ENCODE results near the gene NKAIN2. TPM values are rescaled to one million over a fixed set of nuclear protein-coding genes. Genes with fewer than 3 reads are reported as not detected.

NKAIN2 gene
- total RNA-seq, 2 donors from 2014 or later = 0.31 to 2.3 TPM

- no peak overlapping the region for H3K27ac ChIP-seq
- TF ChIP-seq CTCF (IDR thresholded peaks at IDR 0.05) = no peak
- H3K9me3 ChIP-seq = no peaks in the 10 kb centered on the region
- no peak overlapping the region for H3K4me3 ChIP-seq
- H3K4me1 ChIP-seq = no peaks in the 10 kb centered on the region
- DNase-seq (ENCODE audit: low spot score) = no peak
- no peaks in the 10 kb centered on the region for H3K27me3 ChIP-seq
- no peaks in the 10 kb centered on the region for H3K36me3 ChIP-seq
Measured at GRCh38 chr6:124478906-124479305, 675.2 kb downstream of the NKAIN2 start.

GRCh38 chr6:124479991-124480430 is 676.3 kb downstream of the NKAIN2 start:
- no peak for DNase-seq (ENCODE audit: low spot score)
- Histone ChIP-seq H3K27me3 (no peaks in the 10 kb centered on the region), H3K4me1 (no peaks in the 10 kb centered on the region), H3K4me3 (no peak overlapping the region), H3K36me3 (no peaks in the 10 kb centered on the region), H3K27ac (no peak overlapping the region), H3K9me3 (no peaks in the 10 kb centered on the region)
- TF ChIP-seq CTCF (IDR thresholded peaks at IDR 0.05) = no peak

- no peak overlapping the region for H3K27ac ChIP-seq
- H3K36me3 ChIP-seq = no peaks in the 10 kb centered on the region
- no peak for TF ChIP-seq CTCF (IDR thresholded peaks at IDR 0.05)
- H3K9me3 ChIP-seq = no peaks in the 10 kb centered on the region
- DNase-seq (ENCODE audit: low spot score) = no peak
- H3K4me3 ChIP-seq = no peak overlapping the region
- H3K27me3 ChIP-seq = no peaks in the 10 kb centered on the region
- H3K4me1 ChIP-seq = no peaks in the 10 kb centered on the region
Measured at GRCh38 chr6:124482071-124482491, 678.4 kb downstream of the NKAIN2 start.

- Histone ChIP-seq H3K9me3 (no peaks in the 10 kb centered on the region), H3K4me3 (no peak overlapping the region)
- TF ChIP-seq CTCF (IDR thresholded peaks at IDR 0.05) = no peak
Measured at GRCh38 chr6:124487623-124488431, 684.2 kb downstream of the NKAIN2 start.

GRCh38 chr6:124490122-124490521 is 686.5 kb downstream of the NKAIN2 start:
- H3K9me3 ChIP-seq = no peaks in the 10 kb centered on the region
- H3K27ac ChIP-seq = no peak overlapping the region
- no peak for TF ChIP-seq CTCF (IDR thresholded peaks at IDR 0.05)
- no peak for DNase-seq (ENCODE audit: low spot score)
- no peaks in the 10 kb centered on the region for H3K27me3 ChIP-seq
- H3K4me1 ChIP-seq = no peaks in the 10 kb centered on the region
- H3K4me3 ChIP-seq = no peak overlapping the region
- no peaks in the 10 kb centered on the region for H3K36me3 ChIP-seq

More at GRCh38 chr6:124487623-124488431, 684.2 kb downstream of the NKAIN2 start:
- H3K4me1 ChIP-seq = no peaks in the 10 kb centered on the region
- H3K36me3 ChIP-seq = no peaks in the 10 kb centered on the region
- no peak for DNase-seq (ENCODE audit: low spot score)
- H3K27me3 ChIP-seq = no peaks in the 10 kb centered on the region
- no peak overlapping the region for H3K27ac ChIP-seq
